Loucy (cell line): Measurements from ENCODE around the gene CRTC1.

Source experiments
- H2AFZ ChIP-seq: fragments of 200-600 bp; sonication (generic); 2 replicates; pipeline ENCODE4 v1.6.0; 2016; ENCODE audit warnings: antibody characterized with exemption, mild to moderate bottlenecking, low read length, moderate library complexity
- H3F3A ChIP-seq: fragments of 200-600 bp; 2 replicates; pipeline ENCODE4 v1.6.0; 2016; ENCODE audit warnings: antibody characterized with exemption, low read depth, mild to moderate bottlenecking
- H3K27me3 ChIP-seq: fragments of 200-600 bp; sonication (generic); 2 replicates; pipeline ENCODE4 v1.6.1; 2014; ENCODE audit warnings: low read length, mild to moderate bottlenecking; ENCODE audit not compliant: insufficient read depth, poor library complexity, severe bottlenecking
- H3K36me3 ChIP-seq: fragments of 200-600 bp; sonication (generic); 2 replicates; pipeline ENCODE4 v1.6.1; 2016; ENCODE audit warnings: low read length; ENCODE audit not compliant: insufficient read depth
- H3K4me1 ChIP-seq: fragments of 200-600 bp; sonication (generic); 2 replicates; pipeline ENCODE4 v1.5.1; 2014; ENCODE audit warnings: low read length, mild to moderate bottlenecking; ENCODE audit not compliant: insufficient read depth, poor library complexity, severe bottlenecking
- H3K4me2 ChIP-seq: fragments of 200-600 bp; sonication (generic); 2 replicates; pipeline ENCODE4 v1.6.0; 2014; ENCODE audit warnings: antibody characterized with exemption, low read length, low read depth, mild to moderate bottlenecking; ENCODE audit not compliant: poor library complexity, severe bottlenecking
- H3K4me3 ChIP-seq: fragments of 200-600 bp; sonication (generic); 2 replicates; pipeline ENCODE4 v1.5.1; 2014; ENCODE audit warnings: low read length, mild to moderate bottlenecking, mixed read lengths; ENCODE audit not compliant: poor library complexity, severe bottlenecking
- H3K79me2 ChIP-seq: fragments of 200-600 bp; sonication (generic); 2 replicates; pipeline ENCODE4 v1.6.1; 2014; ENCODE audit warnings: low read length; ENCODE audit not compliant: insufficient read depth
- H3K9ac ChIP-seq: fragments of 200-600 bp; sonication (generic); 2 replicates; pipeline ENCODE4 v1.6.0; 2014; ENCODE audit warnings: mild to moderate bottlenecking, low read depth, low read length, moderate library complexity; ENCODE audit not compliant: poor library complexity, severe bottlenecking
- H3K9me2 ChIP-seq: fragments of 200-600 bp; sonication (generic); replicated peaks from 2 replicates; pipeline ENCODE4 v1.6.1; 2016; ENCODE audit warnings: low read depth, low read length, mixed read lengths
- H3K9me3 ChIP-seq: fragments of 200-600 bp; sonication (generic); 2 replicates; pipeline ENCODE4 v1.6.1; 2014; ENCODE audit warnings: mild to moderate bottlenecking, antibody characterized with exemption, low read length, low read depth; ENCODE audit not compliant: insufficient read depth
- H4K20me1 ChIP-seq: fragments of 200-600 bp; sonication (generic); 2 replicates; pipeline ENCODE4 v1.6.0; 2014; ENCODE audit warnings: antibody characterized with exemption, low read length, mild to moderate bottlenecking; ENCODE audit not compliant: insufficient read depth, poor library complexity, severe bottlenecking
- CTCF ChIP-seq: fragments of 200-600 bp; sonication (generic); conservative IDR thresholded peaks from 2 replicates; pipeline ENCODE4 v1.5.1; 2014; ENCODE audit warnings: mild to moderate bottlenecking, antibody characterized with exemption, low read length
- EZH2phosphoT487 ChIP-seq: fragments of 200-600 bp; IDR thresholded peaks from 2 replicates; pipeline ENCODE4 v1.6.1; 2018; ENCODE audit warnings: antibody characterized with exemption, mild to moderate bottlenecking, moderate library complexity, borderline replicate concordance

CRTC1 gene

GRCh38 chr19:18774782-18775444 is 91.4 kb downstream of the CRTC1 start:
- Histone ChIP-seq H3K79me2 (no peaks in the 10 kb centered on the region), H3K9ac (no peak overlapping the region), H3K4me1 (no peaks in the 10 kb centered on the region), H3K9me2 (no peaks in the 10 kb centered on the region), H3K4me2 (no peak overlapping the region), H3K9me3 (no peaks in the 10 kb centered on the region), H4K20me1 (no peaks in the 10 kb centered on the region), H3K27me3 (no peaks in the 10 kb centered on the region), H3K4me3 (no peak overlapping the region), H2AFZ (no peak overlapping the region), H3F3A (no peaks in the 10 kb centered on the region), H3K36me3 (no peaks in the 10 kb centered on the region)
- no peak for TF ChIP-seq CTCF
- no peak for TF ChIP-seq EZH2phosphoT487

- Histone ChIP-seq H3F3A (no peaks in the 10 kb centered on the region), H3K27me3 (no peaks in the 10 kb centered on the region), H3K9ac (no peak overlapping the region), H3K4me3 (no peak overlapping the region), H3K4me2 (no peak overlapping the region), H4K20me1 (no peaks in the 10 kb centered on the region), H3K9me3 (no peaks in the 10 kb centered on the region), H3K4me1 (no peaks in the 10 kb centered on the region), H3K36me3 (no peaks in the 10 kb centered on the region), H3K9me2 (no peaks in the 10 kb centered on the region), H2AFZ (no peak overlapping the region), H3K79me2 (no peaks in the 10 kb centered on the region)
- no peak for TF ChIP-seq CTCF
- no peak for TF ChIP-seq EZH2phosphoT487
Measured at GRCh38 chr19:18775586-18776287, 92.3 kb downstream of the CRTC1 start.

GRCh38 chr19:18776288-18776594 is 92.8 kb downstream of the CRTC1 start:
- TF ChIP-seq CTCF (no peak), EZH2phosphoT487 (no peak)
- H3K4me2 ChIP-seq, result no peak overlapping the region
- H3K9me3 ChIP-seq, result no peaks in the 10 kb centered on the region
- no peak overlapping the region for H3K4me3 ChIP-seq
- no peaks in the 10 kb centered on the region for H3K27me3 ChIP-seq
- no peaks in the 10 kb centered on the region for H3K4me1 ChIP-seq
- no peaks in the 10 kb centered on the region for H3K36me3 ChIP-seq
- no peak overlapping the region for H3K9ac ChIP-seq
- no peak overlapping the region for H2AFZ ChIP-seq
- no peaks in the 10 kb centered on the region for H3K9me2 ChIP-seq
- H3K79me2 ChIP-seq, result no peaks in the 10 kb centered on the region
- no peaks in the 10 kb centered on the region for H3F3A ChIP-seq
- H4K20me1 ChIP-seq, result no peaks in the 10 kb centered on the region
